Gastrocnemius medialis (tissue), 4 donors: ENCODE measurements around the gene NDC1. TPM values are rescaled to one million over a fixed set of nuclear protein-coding genes. Genes with fewer than 3 reads are reported as not detected.

Experiments
- ATAC-seq, 2 donors: fragments of 150-250 bp; one replicate each; pipeline ENCODE4 v1.9.1; 2016
- DNase-seq, 2 donors: peaks; one replicate each; pipeline ENCODE4 v3.0.0-alpha.2; 2019
- H3K27ac ChIP-seq, 4 donors: fragments of 200-600 bp; sonication (generic); 1 replicate in 1 of 4; 2 replicates in 3 of 4; pipeline ENCODE4 v1.5.1; 2016 to 2018; ENCODE audit warnings: mild to moderate bottlenecking in 2 of 4, moderate library complexity in 1 of 4
- H3K27me3 ChIP-seq, 3 donors: fragments of 200-600 bp; sonication (generic) in 2 of 3; 1 replicate in 1 of 3; 2 replicates in 2 of 3; pipeline versions ENCODE4 v1.5.1 to v1.6.0; 2016 to 2019; ENCODE audit warnings: mild to moderate bottlenecking in 1 of 3, moderate library complexity in 1 of 3
- H3K36me3 ChIP-seq, 2 donors: fragments of 200-600 bp; sonication (generic) in 1 of 2; one replicate each; pipeline ENCODE4 v1.5.1; 2017 to 2018
- H3K4me1 ChIP-seq, 2 donors: fragments of 200-600 bp; sonication (generic) in 1 of 2; one replicate each; pipeline ENCODE4 v1.5.1; 2016 to 2017; ENCODE audit warnings: mild to moderate bottlenecking in 2 of 2
- H3K4me3 ChIP-seq, 4 donors: fragments of 200-600 bp; sonication (generic) in 3 of 4; 1 replicate in 1 of 4; 2 replicates in 3 of 4; pipeline ENCODE4 v1.5.1; 2016 to 2019; ENCODE audit warnings: mild to moderate bottlenecking in 2 of 4
- H3K9me3 ChIP-seq, 3 donors: fragments of 200-600 bp; sonication (generic) in 2 of 3; 1 replicate in 1 of 3; 2 replicates in 2 of 3; pipeline ENCODE4 v1.5.1; 2016 to 2019
- POLR2A ChIP-seq, 2 donors: fragments of 450-650 bp; IDR thresholded peaks; one replicate each; pipeline ENCODE4 v1.6.1; 2017; ENCODE audit warnings: antibody characterized with exemption in 2 of 2, mild to moderate bottlenecking in 2 of 2, moderate library complexity in 2 of 2
- in situ Hi-C, 4 donors: fragments of 200-750 bp; cut with MboI; loops; one replicate each; pipeline versions ENCODE4 v1.15.0 to v1.8.0; 2017; ENCODE audit warnings: low sequenced_read_pairs in 4 of 4
- intact Hi-C: fragments of 100-400 bp; cut with DNase I; formaldehyde crosslinking; loops from one replicate; pipeline ENCODE4 v1.15.1; 2023; ENCODE audit warnings: low total_unique reads
- total RNA-seq, 4 donors: library from RNA; depleted of rRNA; stranded (reverse); fragments of >200 nt; gene quantifications; one replicate each; pipeline versions ENCODE4 v1.1.0 to v1.2.3, GENCODE V29; 2016
- TF ChIP-seq, protein P1 (sequence below), 5 experiments: fragments of 450-650 bp in 3 of 5; fragments of 200-600 bp in 2 of 5; sonication (generic) in 2 of 5; IDR thresholded peaks in 4 of 5; conservative IDR thresholded peaks in 1 of 5; 1 replicate in 4 of 5; 2 replicates in 1 of 5; pipeline ENCODE4 v1.5.1; 2016 to 2019; ENCODE audit warnings: antibody characterized with exemption in 5 of 5, mild to moderate bottlenecking in 3 of 5, moderate library complexity in 3 of 5

Gene NDC1
- total RNA-seq, 4 donors from 2014 or later, result 7.6 to 27.0 (median 9.5) TPM

DNA sequence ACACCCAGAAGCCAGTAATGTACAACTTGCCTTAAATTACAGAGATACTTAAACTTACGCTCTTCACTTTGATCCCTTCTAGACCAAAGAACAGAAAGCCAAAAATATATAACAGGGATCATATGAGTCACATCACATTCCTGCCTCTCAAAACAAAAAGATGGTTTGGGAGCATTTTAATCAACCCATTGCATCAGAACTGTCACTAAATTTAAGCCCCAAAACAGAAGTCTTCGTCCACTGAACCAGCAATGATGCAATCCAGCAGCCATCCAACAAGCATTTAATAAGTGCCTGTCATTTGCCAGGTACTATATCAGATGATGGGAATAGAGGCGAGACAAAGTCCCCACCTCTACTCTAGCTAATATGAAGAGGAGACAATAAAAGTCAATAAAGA, 56.4 kb downstream of the NDC1 start:
- no peaks in the 10 kb centered on the region for H3K9me3 ChIP-seq
- H3K27me3 ChIP-seq, result no peaks in the 10 kb centered on the region
- in situ Hi-C loops, result no loop called here
- DNase-seq (no peak), ATAC-seq (no peak)
- intact Hi-C loops, result no loop called here
- peaks cover 0 to 26% of the 10 kb centered on the region in 2 donors for H3K36me3 ChIP-seq
- no peaks in the 10 kb centered on the region for H3K4me1 ChIP-seq
- TF ChIP-seq POLR2A (IDR thresholded peaks at IDR 0.05), result no peak
- TF ChIP-seq, protein P1, sequence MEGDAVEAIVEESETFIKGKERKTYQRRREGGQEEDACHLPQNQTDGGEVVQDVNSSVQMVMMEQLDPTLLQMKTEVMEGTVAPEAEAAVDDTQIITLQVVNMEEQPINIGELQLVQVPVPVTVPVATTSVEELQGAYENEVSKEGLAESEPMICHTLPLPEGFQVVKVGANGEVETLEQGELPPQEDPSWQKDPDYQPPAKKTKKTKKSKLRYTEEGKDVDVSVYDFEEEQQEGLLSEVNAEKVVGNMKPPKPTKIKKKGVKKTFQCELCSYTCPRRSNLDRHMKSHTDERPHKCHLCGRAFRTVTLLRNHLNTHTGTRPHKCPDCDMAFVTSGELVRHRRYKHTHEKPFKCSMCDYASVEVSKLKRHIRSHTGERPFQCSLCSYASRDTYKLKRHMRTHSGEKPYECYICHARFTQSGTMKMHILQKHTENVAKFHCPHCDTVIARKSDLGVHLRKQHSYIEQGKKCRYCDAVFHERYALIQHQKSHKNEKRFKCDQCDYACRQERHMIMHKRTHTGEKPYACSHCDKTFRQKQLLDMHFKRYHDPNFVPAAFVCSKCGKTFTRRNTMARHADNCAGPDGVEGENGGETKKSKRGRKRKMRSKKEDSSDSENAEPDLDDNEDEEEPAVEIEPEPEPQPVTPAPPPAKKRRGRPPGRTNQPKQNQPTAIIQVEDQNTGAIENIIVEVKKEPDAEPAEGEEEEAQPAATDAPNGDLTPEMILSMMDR (IDR thresholded peaks at IDR 0.05 in 4 of 5, conservative IDR thresholded peaks at IDR 0.05 in 1 of 5), result no peak
- no peak overlapping the region for H3K4me3 ChIP-seq
- H3K27ac ChIP-seq, result no peak overlapping the region

DNA sequence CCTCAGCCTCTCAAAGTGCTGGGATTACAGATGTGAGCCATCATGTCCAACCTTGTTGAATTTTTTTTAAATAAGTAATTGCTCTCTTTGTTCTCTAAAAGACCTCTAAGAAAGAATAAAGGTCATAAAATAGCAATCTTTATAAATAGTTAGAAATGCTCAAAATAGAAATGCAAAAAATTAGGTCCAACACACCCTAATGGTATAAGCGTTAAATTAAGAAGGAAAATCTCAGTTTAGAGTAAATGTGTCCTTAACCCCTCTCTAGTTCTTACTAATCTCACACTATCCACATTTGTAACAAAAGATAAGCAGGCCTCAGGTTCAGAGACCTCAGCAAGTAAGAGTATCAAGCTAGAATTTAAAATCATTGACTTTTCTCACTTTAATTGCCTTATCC, 60.8 kb downstream of the NDC1 start:
- no peaks in the 10 kb centered on the region for H3K27me3 ChIP-seq
- H3K4me3 ChIP-seq, result no peak overlapping the region
- H3K27ac ChIP-seq, result no peak overlapping the region
- intact Hi-C loops, result no loop called here
- DNase-seq (no peak), ATAC-seq (no peak)
- in situ Hi-C loops, result no loop called here
- no peaks in the 10 kb centered on the region for H3K9me3 ChIP-seq
- peaks cover 0 to 8% of the 10 kb centered on the region in 2 donors for H3K36me3 ChIP-seq
- no peak for TF ChIP-seq POLR2A (IDR thresholded peaks at IDR 0.05)
- TF ChIP-seq, protein P1 (IDR thresholded peaks at IDR 0.05 in 4 of 5, conservative IDR thresholded peaks at IDR 0.05 in 1 of 5), result no peak
- H3K4me1 ChIP-seq, result no peaks in the 10 kb centered on the region

DNA sequence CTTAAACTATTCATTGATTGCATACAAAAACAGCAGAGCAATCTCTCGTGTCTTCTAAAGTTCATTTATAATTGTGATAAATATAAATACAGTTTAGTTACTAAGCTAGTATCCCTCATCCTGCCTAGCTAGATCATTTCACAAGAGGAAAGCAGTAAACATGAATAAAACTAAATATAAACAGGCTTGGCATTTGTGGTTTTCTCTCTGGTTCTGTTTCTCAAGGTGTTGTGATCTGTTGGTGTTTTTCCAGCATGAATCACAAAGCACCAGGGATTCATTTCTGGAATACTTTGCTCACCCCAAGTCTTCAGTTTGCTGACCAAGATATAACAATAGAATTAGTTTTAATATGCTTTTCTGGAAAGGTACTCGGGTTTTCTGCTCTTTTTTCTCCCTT, 66.4 kb downstream of the NDC1 start:
- Histone ChIP-seq H3K4me1 (peaks cover 0 to 5% of the 10 kb centered on the region in 2 donors), H3K27ac (no peak overlapping the region), H3K4me3 (no peak overlapping the region), H3K36me3 (peaks cover 0 to 16% of the 10 kb centered on the region in 2 donors), H3K27me3 (no peaks in the 10 kb centered on the region), H3K9me3 (no peaks in the 10 kb centered on the region)
- in situ Hi-C loops, result no loop called here
- TF ChIP-seq, protein P1 (IDR thresholded peaks at IDR 0.05 in 4 of 5, conservative IDR thresholded peaks at IDR 0.05 in 1 of 5), result no peak
- no peak for TF ChIP-seq POLR2A (IDR thresholded peaks at IDR 0.05)
- intact Hi-C loops, result no loop called here
- ATAC-seq (no peak), DNase-seq (no peak)

DNA sequence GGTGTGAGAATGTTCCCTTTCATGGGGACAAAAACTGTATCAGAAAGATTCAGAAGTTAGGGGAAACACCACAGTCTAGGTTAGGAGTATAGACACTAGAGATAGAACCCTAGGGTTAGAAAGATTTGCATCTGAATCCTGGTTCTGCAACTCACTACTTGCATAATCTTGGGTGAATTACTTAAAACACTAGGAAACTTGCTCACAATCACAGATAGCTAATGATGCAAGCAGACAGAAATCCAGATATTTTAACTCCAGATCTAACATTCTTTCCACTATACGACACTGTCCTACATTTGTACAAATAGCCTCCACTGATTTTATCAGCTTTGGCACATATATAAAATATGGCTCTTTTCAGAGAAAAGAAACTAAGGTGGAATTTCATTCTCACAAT, 68.3 kb downstream of the NDC1 start:
- no peaks in the 10 kb centered on the region for H3K9me3 ChIP-seq
- ATAC-seq (no peak), DNase-seq (no peak)
- H3K4me3 ChIP-seq, result no peak overlapping the region
- no peak for TF ChIP-seq POLR2A (IDR thresholded peaks at IDR 0.05)
- TF ChIP-seq, protein P1 (IDR thresholded peaks at IDR 0.05 in 4 of 5, conservative IDR thresholded peaks at IDR 0.05 in 1 of 5), result no peak
- H3K4me1 ChIP-seq, result peaks cover 0 to 5% of the 10 kb centered on the region in 2 donors
- in situ Hi-C loops (no loop called here), intact Hi-C loops (no loop called here)
- H3K36me3 ChIP-seq, result peaks cover 0 to 16% of the 10 kb centered on the region in 2 donors
- H3K27me3 ChIP-seq, result no peaks in the 10 kb centered on the region
- no peak overlapping the region for H3K27ac ChIP-seq

DNA sequence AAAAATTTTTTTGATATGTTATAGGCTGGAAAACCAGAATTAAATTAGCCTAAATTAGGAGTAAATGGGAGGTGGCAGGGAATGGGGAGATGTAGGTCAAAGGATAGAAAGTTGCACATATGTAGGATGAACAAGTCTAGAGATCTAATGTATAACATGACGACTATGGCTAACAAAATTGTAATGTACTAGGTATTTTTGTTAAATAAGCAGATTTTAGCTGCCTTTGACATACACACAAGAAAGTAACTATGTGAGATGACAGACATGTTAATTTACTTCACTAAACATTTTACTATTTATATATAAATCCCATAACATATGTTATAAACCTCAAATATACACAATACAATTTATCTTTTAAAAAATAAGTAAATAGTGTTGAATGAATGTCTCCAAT, 68.9 kb downstream of the NDC1 start:
- intact Hi-C loops, result no loop called here
- in situ Hi-C loops, result no loop called here
- peaks cover 0 to 5% of the 10 kb centered on the region in 2 donors for H3K4me1 ChIP-seq

More for the DNA sequence above, 68.9 kb downstream of the NDC1 start:
- no peaks in the 10 kb centered on the region for H3K9me3 ChIP-seq
- H3K36me3 ChIP-seq, result peaks cover 0 to 16% of the 10 kb centered on the region in 2 donors
- ATAC-seq (no peak), DNase-seq (no peak)
- H3K4me3 ChIP-seq, result no peak overlapping the region
- TF ChIP-seq, protein P1 (IDR thresholded peaks at IDR 0.05 in 4 of 5, conservative IDR thresholded peaks at IDR 0.05 in 1 of 5), result no peak
- no peak for TF ChIP-seq POLR2A (IDR thresholded peaks at IDR 0.05)
- H3K27ac ChIP-seq, result no peak overlapping the region
- H3K27me3 ChIP-seq, result no peaks in the 10 kb centered on the region
